Measurements from ENCODE around the gene PTGR3. TPM values are rescaled to one million over a fixed set of nuclear protein-coding genes. Genes with fewer than 3 reads are reported as not detected.

PTGR3 gene
- total and polyA plus RNA-seq, 2 donors (not counting 1 experiment from before 2014, with no cell fraction given) = 27.5 to 30.2 TPM

DNA sequence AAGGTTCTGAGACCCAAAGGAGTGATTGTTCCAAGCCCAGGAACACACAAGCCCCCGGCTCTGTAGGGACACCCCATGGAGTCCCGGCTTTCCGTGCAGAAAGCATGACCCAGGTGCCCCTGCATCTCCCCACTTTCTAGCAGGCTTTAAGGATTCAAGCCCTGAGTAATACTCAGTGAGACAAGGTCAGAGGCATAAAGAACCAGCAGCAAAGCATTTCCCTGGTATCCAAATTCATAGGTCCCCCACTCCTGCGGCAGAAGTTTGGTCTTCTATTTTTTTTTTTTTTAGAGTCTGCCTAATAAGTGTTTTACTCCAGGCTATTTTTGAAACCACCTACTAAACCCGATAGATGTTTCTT, 18.0 kb upstream of the PTGR3 start:
- Histone ChIP-seq H3K36me3 (replicated peaks in 1 of 2; ENCODE audit: control extremely low read depth in 1 of 2, control insufficient read depth in 1 of 2, extremely low read depth in 1 of 2, insufficient read depth in 2 of 2, low read length in 1 of 2) (peaks cover 0 to 3% of the 10 kb centered on the region in 2 experiments), H3K27me3 (replicated peaks in 1 of 4; ENCODE audit: control extremely low read depth in 1 of 4, control insufficient read depth in 3 of 4, insufficient read depth in 4 of 4, low read length in 3 of 4) (no peaks in the 10 kb centered on the region), H3K4me2 (replicated peaks; ENCODE audit: low read depth, low read length, poor library complexity, severe bottlenecking) (peak overlapping the region; percentile 15), H4K20me1 (ENCODE audit: control insufficient read depth, insufficient read depth, low read length, poor library complexity, severe bottlenecking) (peaks cover 18% of the 10 kb centered on the region), H3K9me3 (ENCODE audit: control extremely low read depth in 1 of 3, control insufficient read depth in 2 of 3, insufficient read depth in 1 of 3, low read length in 2 of 3) (no peaks in the 10 kb centered on the region), H3K79me2 (ENCODE audit: control insufficient read depth, insufficient read depth, low read length) (peaks cover 59% of the 10 kb centered on the region), H3K4me3 (ENCODE audit: control extremely low read depth in 1 of 5, extremely low read depth in 1 of 5, insufficient read depth in 1 of 5, low read depth in 2 of 5, low read length in 4 of 5) (no peak overlapping the region), H2AFZ (ENCODE audit: insufficient read depth, low read depth, low read length, poor library complexity, severe bottlenecking) (no peak overlapping the region), H3K4me1 (ENCODE audit: control insufficient read depth in 2 of 2, insufficient read depth in 2 of 2, low read length in 2 of 2) (peaks cover 5 to 9% of the 10 kb centered on the region in 2 donors), H3K27ac (ENCODE audit: low read length in 2 of 2) (no peak overlapping the region), H3K9ac (ENCODE audit: low read length) (no peak overlapping the region)
- ChIA-PET CTCF (no interaction called here), POLR2A (no interaction called here)
- Mint-ChIP-seq H3K4me3 (no peak overlapping the region), H3K27me3 (no peaks in the 10 kb centered on the region), H3K9me3 (ENCODE audit: insufficient read depth) (no peaks in the 10 kb centered on the region), H3K4me1 (peaks cover 11% of the 10 kb centered on the region), H3K27ac (no peak overlapping the region)
- DNase-seq (no peak), ATAC-seq (ENCODE audit: low read depth) (no peak)
- WGBS (ENCODE audit: insufficient coverage) = 65% methylated on average over 3 of the region's 5 CpGs
- TF ChIP-seq, protein P1, sequence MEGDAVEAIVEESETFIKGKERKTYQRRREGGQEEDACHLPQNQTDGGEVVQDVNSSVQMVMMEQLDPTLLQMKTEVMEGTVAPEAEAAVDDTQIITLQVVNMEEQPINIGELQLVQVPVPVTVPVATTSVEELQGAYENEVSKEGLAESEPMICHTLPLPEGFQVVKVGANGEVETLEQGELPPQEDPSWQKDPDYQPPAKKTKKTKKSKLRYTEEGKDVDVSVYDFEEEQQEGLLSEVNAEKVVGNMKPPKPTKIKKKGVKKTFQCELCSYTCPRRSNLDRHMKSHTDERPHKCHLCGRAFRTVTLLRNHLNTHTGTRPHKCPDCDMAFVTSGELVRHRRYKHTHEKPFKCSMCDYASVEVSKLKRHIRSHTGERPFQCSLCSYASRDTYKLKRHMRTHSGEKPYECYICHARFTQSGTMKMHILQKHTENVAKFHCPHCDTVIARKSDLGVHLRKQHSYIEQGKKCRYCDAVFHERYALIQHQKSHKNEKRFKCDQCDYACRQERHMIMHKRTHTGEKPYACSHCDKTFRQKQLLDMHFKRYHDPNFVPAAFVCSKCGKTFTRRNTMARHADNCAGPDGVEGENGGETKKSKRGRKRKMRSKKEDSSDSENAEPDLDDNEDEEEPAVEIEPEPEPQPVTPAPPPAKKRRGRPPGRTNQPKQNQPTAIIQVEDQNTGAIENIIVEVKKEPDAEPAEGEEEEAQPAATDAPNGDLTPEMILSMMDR (IDR thresholded peaks at IDR 0.05) = no peak
- no peak for TF ChIP-seq EZH2 (IDR thresholded peaks at IDR 0.05; ENCODE audit: borderline replicate concordance, insufficient read depth, low read depth, low read length, poor library complexity, severe bottlenecking)
- intact Hi-C loops (cut with micrococcal nuclease) = no loop called here

DNA sequence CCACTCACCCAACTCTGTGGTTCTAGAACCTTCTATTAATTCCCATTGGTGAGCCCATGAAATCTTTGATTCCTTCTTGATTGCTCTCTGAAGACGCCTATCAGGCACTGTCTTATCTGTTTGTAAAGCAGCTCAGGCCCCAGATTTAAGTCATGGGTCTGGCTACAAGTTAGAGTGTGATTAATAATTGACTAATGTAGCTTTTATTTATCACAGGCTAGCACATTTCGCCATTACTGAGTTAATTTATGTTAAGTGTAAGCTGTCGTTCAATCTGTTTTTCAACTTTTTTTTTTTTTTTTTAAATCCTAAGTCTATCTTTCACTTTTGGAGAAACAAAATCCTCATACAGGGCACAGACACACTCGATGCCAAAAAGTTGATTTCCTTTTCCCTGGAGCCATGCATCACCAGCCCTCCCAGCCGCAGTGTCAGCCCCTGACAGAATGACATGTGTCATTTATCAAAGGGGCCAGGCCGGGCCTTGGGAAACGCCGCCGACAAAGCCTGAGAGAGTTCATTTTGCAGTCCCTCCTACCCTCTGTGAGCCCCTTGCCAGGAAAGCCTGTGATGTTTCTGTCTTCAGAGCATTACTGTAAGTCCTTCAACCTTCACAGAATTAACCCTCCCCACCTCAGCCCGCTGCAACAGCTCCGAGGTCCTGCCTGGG, 17.5 kb upstream of the PTGR3 start:
- POLR2A ChIA-PET = no interaction called here
- peaks cover 18% of the 10 kb centered on the region for H4K20me1 ChIP-seq (ENCODE audit: control insufficient read depth, insufficient read depth, low read length, poor library complexity, severe bottlenecking)
- WGBS (ENCODE audit: insufficient coverage) = 28% methylated on average over 5 of the region's 11 CpGs
- peaks cover 5 to 9% of the 10 kb centered on the region in 2 donors for H3K4me1 ChIP-seq (ENCODE audit: control insufficient read depth in 2 of 2, insufficient read depth in 2 of 2, low read length in 2 of 2)
- H3K79me2 ChIP-seq (ENCODE audit: control insufficient read depth, insufficient read depth, low read length) = peaks cover 58% of the 10 kb centered on the region
- Mint-ChIP-seq H3K9me3 (ENCODE audit: insufficient read depth) (no peaks in the 10 kb centered on the region), H3K27ac (no peak overlapping the region), H3K4me3 (no peak overlapping the region), H3K27me3 (no peaks in the 10 kb centered on the region), H3K4me1 (peaks cover 11% of the 10 kb centered on the region)
- H3K9me3 ChIP-seq (ENCODE audit: control extremely low read depth in 1 of 3, control insufficient read depth in 2 of 3, insufficient read depth in 1 of 3, low read length in 2 of 3) = no peaks in the 10 kb centered on the region
- H2AFZ ChIP-seq (ENCODE audit: insufficient read depth, low read depth, low read length, poor library complexity, severe bottlenecking) = no peak overlapping the region
- no peak overlapping the region for H3K4me3 ChIP-seq (ENCODE audit: control extremely low read depth in 1 of 5, extremely low read depth in 1 of 5, insufficient read depth in 1 of 5, low read depth in 2 of 5, low read length in 4 of 5)
- CTCF ChIA-PET = no interaction called here
- no peaks in the 10 kb centered on the region for H3K27me3 ChIP-seq (replicated peaks in 1 of 4; ENCODE audit: control extremely low read depth in 1 of 4, control insufficient read depth in 3 of 4, insufficient read depth in 4 of 4, low read length in 3 of 4)
- H3K36me3 ChIP-seq (replicated peaks in 1 of 2; ENCODE audit: control extremely low read depth in 1 of 2, control insufficient read depth in 1 of 2, extremely low read depth in 1 of 2, insufficient read depth in 2 of 2, low read length in 1 of 2) = peaks cover 0 to 3% of the 10 kb centered on the region in 2 experiments
- intact Hi-C loops (cut with micrococcal nuclease) = no loop called here
- no peak overlapping the region for H3K9ac ChIP-seq (ENCODE audit: low read length)
- ATAC-seq (ENCODE audit: low read depth) (no peak), DNase-seq (no peak)
- peak overlapping the region; percentile 15 for H3K4me2 ChIP-seq (replicated peaks; ENCODE audit: low read depth, low read length, poor library complexity, severe bottlenecking)
- no peak for TF ChIP-seq EZH2 (IDR thresholded peaks at IDR 0.05; ENCODE audit: borderline replicate concordance, insufficient read depth, low read depth, low read length, poor library complexity, severe bottlenecking)
- TF ChIP-seq, protein P1 (IDR thresholded peaks at IDR 0.05) = no peak
- H3K27ac ChIP-seq (ENCODE audit: low read length in 2 of 2) = no peak overlapping the region
